GM12878 (cell line): ENCODE measurements around the gene DNAJC27. TPM values are rescaled to one million over a fixed set of nuclear protein-coding genes. Genes with fewer than 3 reads are reported as not detected.

Experiments used
- ATAC-seq: fragments of 200-7000 bp; cut with Tn5 transposase; 3 replicates; pipeline ENCODE4 v1.9.1; 2020; ENCODE audit warnings: mild to moderate bottlenecking, moderate library complexity
- BruUV-seq: library from RNA; stranded (reverse); fragments of 400-500 nt; replicated peaks from 2 replicates; lab custom pipeline; 2021; lab: Mats Ljungman, UMichigan
- CTCF ChIA-PET: fragments of 300-600 bp; sonication (Branson Sonifier 250); formaldehyde crosslinking; extraction: SDS; loops from one replicate; lab custom pipeline; 2021; ENCODE audit warnings: inconsistent platforms; lab: Yijun Ruan, JAX
- POLR2A ChIA-PET: fragments of 350-600 bp; formaldehyde crosslinking; extraction: SDS; loops from one replicate; lab custom pipeline; 2021; ENCODE audit warnings: inconsistent platforms; lab: Charles Lee
- RAD21 ChIA-PET: fragments of 300-600 bp; sonication (Branson Sonifier 250); formaldehyde crosslinking; loops from one replicate; lab custom pipeline; 2023; ENCODE audit warnings: antibody characterized with exemption; ENCODE audit not compliant: unreplicated experiment; lab: Charles Lee
- SMC1A ChIA-PET: fragments of 300-600 bp; sonication (Branson Sonifier 250); formaldehyde crosslinking; loops from one replicate; lab custom pipeline; 2023; ENCODE audit not compliant: unreplicated experiment, uncharacterized antibody; lab: Charles Lee
- DNase-seq: peaks from one replicate; pipeline ENCODE4 v3.0.0-alpha.2; 2011; ENCODE audit warnings: low read depth, low spot score
- FAIRE-seq: peaks from 3 replicates; lab custom pipeline; 2011; peaks lifted over from hg19 to GRCh38; lab: Jason Lieb, UNC
- H2AFZ ChIP-seq: 2 replicates; pipeline ENCODE4 v1.6.0; 2011; ENCODE audit warnings: low read depth, low read length, control low read depth; ENCODE audit not compliant: control insufficient read depth
- H3K27ac ChIP-seq: 2 replicates; pipeline ENCODE4 v1.5.1; 2011; ENCODE audit warnings: control low read depth; ENCODE audit not compliant: control insufficient read depth, insufficient read depth
- H3K27me3 ChIP-seq, 2 experiments: replicated peaks in 1 of 2; 2 replicates each; pipeline versions ENCODE4 v1.6.0 to v1.6.1; 2011; ENCODE audit warnings: low read length in 1 of 2; ENCODE audit not compliant: control insufficient read depth in 2 of 2, insufficient read depth in 2 of 2
- H3K36me3 ChIP-seq, 2 experiments: 2 replicates each; pipeline ENCODE4 v1.5.1; 2011; ENCODE audit warnings: low read length in 1 of 2; ENCODE audit not compliant: control insufficient read depth in 2 of 2, insufficient read depth in 2 of 2
- H3K4me1 ChIP-seq: 2 replicates; pipeline ENCODE4 v1.6.1; 2011; ENCODE audit warnings: mild to moderate bottlenecking, low read length, moderate library complexity, mixed read lengths; ENCODE audit not compliant: control insufficient read depth, insufficient read depth
- H3K4me2 ChIP-seq: 2 replicates; pipeline ENCODE4 v1.6.0; 2011; ENCODE audit warnings: control low read depth; ENCODE audit not compliant: control insufficient read depth, insufficient read depth
- H3K4me3 ChIP-seq: fragments of 200-600 bp; sonication (generic); 2 replicates; pipeline ENCODE4 v1.5.1; 2016
- H3K79me2 ChIP-seq: 2 replicates; pipeline ENCODE4 v1.6.0; 2011; ENCODE audit warnings: low read length; ENCODE audit not compliant: control insufficient read depth, insufficient read depth
- H3K9ac ChIP-seq: 2 replicates; pipeline ENCODE4 v1.8.0; 2011; ENCODE audit warnings: low read length, control low read depth, mixed read lengths; ENCODE audit not compliant: control insufficient read depth, insufficient read depth
- H3K9me3 ChIP-seq: replicated peaks from 3 replicates; pipeline ENCODE4 v1.5.1; 2011; ENCODE audit warnings: mild to moderate bottlenecking, low read length; ENCODE audit not compliant: control insufficient read depth, insufficient read depth
- H4K20me1 ChIP-seq: 2 replicates; pipeline ENCODE4 v1.6.0; 2011; ENCODE audit not compliant: control insufficient read depth, insufficient read depth
- FOXK2 ChIP-seq: fragments of 450-650 bp; IDR thresholded peaks from 2 replicates; pipeline ENCODE4 v1.6.1; 2017; ENCODE audit warnings: mild to moderate bottlenecking, moderate library complexity
- IKZF1 ChIP-seq: fragments of 450-650 bp; conservative IDR thresholded peaks from 2 replicates; pipeline ENCODE4 v1.6.1; 2017; ENCODE audit warnings: antibody characterized with exemption, mild to moderate bottlenecking
- JUND ChIP-seq: IDR thresholded peaks from 2 replicates; pipeline ENCODE4 v1.6.1; 2012; ENCODE audit warnings: low read depth, mild to moderate bottlenecking, low read length, improper control_type of control experiment, moderate library complexity
- MTA3 ChIP-seq: IDR thresholded peaks from 2 replicates; pipeline ENCODE4 v1.6.1; 2012; ENCODE audit warnings: low read length, inconsistent platforms, borderline replicate concordance
- MYC ChIP-seq: IDR thresholded peaks from 2 replicates; pipeline ENCODE4 v1.6.1; 2011; ENCODE audit warnings: mild to moderate bottlenecking, low read length, moderate library complexity, inconsistent platforms; ENCODE audit not compliant: insufficient read depth, insufficient replicate concordance, insufficient read length, severe bottlenecking
- RAD51 ChIP-seq: fragments of 450-650 bp; IDR thresholded peaks from 2 replicates; pipeline ENCODE4 v1.6.1; 2016; ENCODE audit warnings: moderate library complexity, mild to moderate bottlenecking, inconsistent platforms
- RELA ChIP-seq: fragments of 450-650 bp; IDR thresholded peaks from 2 replicates; pipeline ENCODE4 v1.8.0; 2014; ENCODE audit warnings: borderline replicate concordance; ENCODE audit not compliant: partially characterized antibody
- TCF12 ChIP-seq: IDR thresholded peaks from 2 replicates; pipeline ENCODE4 v1.6.1; 2011; ENCODE audit warnings: low read depth, mild to moderate bottlenecking, low read length
- ZNF384 ChIP-seq: IDR thresholded peaks from 2 replicates; pipeline ENCODE4 v1.6.1; 2012; ENCODE audit warnings: low read depth, mild to moderate bottlenecking, low read length, improper control_type of control experiment, borderline replicate concordance
- WGBS: methylation state at CpG from one replicate; pipeline ENCODE4 v1.1.6; 2016; ENCODE audit warnings: low lambda C conversion rate; ENCODE audit not compliant: insufficient replicate concordance, insufficient coverage; ENCODE audit errors: missing lambda C conversion rate; 5-methylcytosine and 5-hydroxymethylcytosine counted together
- in situ Hi-C: fragments of 300-500 bp; cut with MboI; formaldehyde crosslinking; loops from 9 replicates; pipeline ENCODE4 v1.14.3; 2018; ENCODE audit warnings: mixed read lengths
- intact Hi-C: fragments of 100-400 bp; cut with micrococcal nuclease; formaldehyde crosslinking; loops from one replicate; pipeline ENCODE4 v1.14.2; 2022; ENCODE audit not compliant: unreplicated experiment
- polyA plus RNA-seq, 11 experiments: library from polyadenylated mRNA; depleted of rRNA in 4 of 11; unstranded in 6 of 11; stranded (reverse) in 5 of 11; fragments of >200 nt; fragmentation: Nextera tagmentation in 4 of 11; fragmentation: Illumina TruSeq in 1 of 11; extraction: Ambion mirVana in 4 of 11; extraction: Trizol in 1 of 11; gene quantifications; 1 replicate in 1 of 11; 2 replicates in 10 of 11; pipeline versions ENCODE4 v1.2.1 to v1.2.3, GENCODE V29; 2011 to 2016; ENCODE audit warnings: inconsistent platforms in 2 of 11, missing spikeins in 2 of 11, low read depth in 1 of 11
- total RNA-seq, 4 experiments: library from RNA; depleted of rRNA in 3 of 4; stranded (reverse); fragments of >200 nt in 3 of 4; fragmentation: Illumina TruSeq in 1 of 4; extraction: Trizol in 1 of 4; gene quantifications; 2 replicates each; pipeline versions ENCODE4 v1.2.1 to v1.2.3, GENCODE V29; 2013 to 2021
- TF ChIP-seq, protein P1 (sequence below): fragments of 450-650 bp; IDR thresholded peaks from 2 replicates; pipeline ENCODE4 v1.6.1; 2017; ENCODE audit warnings: mild to moderate bottlenecking, low read depth, inconsistent platforms; ENCODE audit not compliant: poor library complexity, severe bottlenecking
- TF ChIP-seq, protein P2 (sequence below): fragments of 450-650 bp; IDR thresholded peaks from 2 replicates; pipeline ENCODE4 v1.6.1; 2016; ENCODE audit warnings: mild to moderate bottlenecking, moderate library complexity, borderline replicate concordance

DNAJC27 gene
- total and polyA plus RNA-seq, 10 of the 15 experiments (the other 5 are each of a cell fraction or from before 2014, with no cell fraction given), result 0.95 to 9.6 (median 3.7) TPM

DNA sequence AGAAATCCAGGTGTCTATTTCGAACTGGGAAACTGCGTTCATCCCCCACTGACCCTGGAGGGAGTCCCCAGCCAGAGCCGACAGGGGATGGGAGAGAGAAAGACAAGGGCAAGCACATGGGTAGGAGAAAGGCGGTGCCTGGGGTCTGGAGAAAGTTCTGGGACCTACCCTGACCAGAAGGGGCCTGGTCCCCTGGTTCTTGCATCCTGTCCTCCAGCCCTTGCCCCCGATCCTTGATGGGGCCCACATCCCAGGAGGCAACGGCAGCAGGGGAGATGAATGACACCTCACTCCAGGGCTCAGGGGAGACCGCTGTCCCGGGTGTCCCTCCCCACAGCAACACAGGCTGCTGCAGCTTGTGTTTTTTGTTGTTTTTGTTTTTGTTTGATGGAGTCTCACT lies 56.6 kb downstream of the DNAJC27 start:
- Histone ChIP-seq H3K27me3 (no peaks in the 10 kb centered on the region), H3K36me3 (peaks cover 1 to 6% of the 10 kb centered on the region in 2 experiments; a peak in 3 of 4 replicates), H2AFZ (no peak overlapping the region), H3K27ac (no peak overlapping the region), H3K9me3 (peaks cover 3% of the 10 kb centered on the region; the same call in 2 of the 3 replicates), H3K4me3 (no peak overlapping the region), H3K4me1 (peaks cover 23% of the 10 kb centered on the region), H4K20me1 (peaks cover 7% of the 10 kb centered on the region; the same call in 1 of the 2 replicates), H3K9ac (no peak overlapping the region), H3K79me2 (peaks cover 47% of the 10 kb centered on the region), H3K4me2 (no peak overlapping the region)
- TF ChIP-seq RELA (no peak), IKZF1 (no peak), MTA3 (no peak), FOXK2 (no peak)
- DNase-seq (no peak), FAIRE-seq (no peak), ATAC-seq (no peak)
- WGBS, result 94% methylated on average over 8 of the region's 8 CpGs
- ChIA-PET SMC1A (no interaction called here), CTCF (interaction anchor here (0.6 kb wide), 1 partner anchor 124 kb away, joined by 3 read pairs; no protein-coding TSS in a partner anchor), POLR2A (no interaction called here), RAD21 (no interaction called here)
- in situ Hi-C loops (no loop called here), intact Hi-C loops (no loop called here)
- BruUV-seq, result no TSS peak

DNA sequence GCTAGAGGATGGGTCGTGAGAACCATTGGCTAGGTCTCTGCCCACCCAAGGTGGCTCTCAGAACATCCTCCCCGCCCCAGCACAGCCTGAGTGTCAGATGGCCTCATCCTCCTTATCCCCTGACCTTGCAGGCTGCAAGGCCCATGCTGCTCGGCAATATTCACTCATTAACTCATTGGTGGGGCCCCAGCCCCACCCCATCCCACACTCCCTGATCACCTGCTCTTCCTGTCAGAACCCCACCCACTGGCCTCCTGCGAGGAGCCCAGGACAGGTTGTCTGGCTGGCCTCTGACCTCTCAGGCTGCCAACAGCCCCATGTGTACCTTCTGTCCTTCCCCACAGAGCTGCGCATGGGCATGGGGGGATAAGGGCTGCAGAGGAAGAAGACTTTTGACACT lies 57.0 kb downstream of the DNAJC27 start:
- Histone ChIP-seq H3K4me2 (peak overlapping the region; percentile 22; the same call in 1 of the 2 replicates), H3K4me3 (no peak overlapping the region; the same call in 1 of the 2 replicates), H3K27ac (no peak overlapping the region), H2AFZ (no peak overlapping the region), H4K20me1 (peaks cover 7% of the 10 kb centered on the region; the same call in 1 of the 2 replicates), H3K36me3 (peaks cover 1 to 6% of the 10 kb centered on the region in 2 experiments; a peak in 3 of 4 replicates), H3K79me2 (peaks cover 47% of the 10 kb centered on the region), H3K4me1 (peaks cover 23% of the 10 kb centered on the region), H3K27me3 (no peaks in the 10 kb centered on the region), H3K9ac (no peak overlapping the region), H3K9me3 (peaks cover 4% of the 10 kb centered on the region; the same call in 2 of the 3 replicates)
- 71% methylated on average over 5 of the region's 5 CpGs for WGBS
- POLR2A ChIA-PET, result no interaction called here
- no peak for DNase-seq
- RAD21 ChIA-PET, result no interaction called here
- BruUV-seq, result no TSS peak
- intact Hi-C loops (no loop called here), in situ Hi-C loops (no loop called here)
- CTCF ChIA-PET, result no interaction called here
- no peak for ATAC-seq
- no peak for FAIRE-seq
- SMC1A ChIA-PET, result no interaction called here
- TF ChIP-seq TCF12 (no peak), JUND (no peak), RAD51 (no peak), MYC (no peak), ZNF384 (no peak)
- TF ChIP-seq, protein P1, sequence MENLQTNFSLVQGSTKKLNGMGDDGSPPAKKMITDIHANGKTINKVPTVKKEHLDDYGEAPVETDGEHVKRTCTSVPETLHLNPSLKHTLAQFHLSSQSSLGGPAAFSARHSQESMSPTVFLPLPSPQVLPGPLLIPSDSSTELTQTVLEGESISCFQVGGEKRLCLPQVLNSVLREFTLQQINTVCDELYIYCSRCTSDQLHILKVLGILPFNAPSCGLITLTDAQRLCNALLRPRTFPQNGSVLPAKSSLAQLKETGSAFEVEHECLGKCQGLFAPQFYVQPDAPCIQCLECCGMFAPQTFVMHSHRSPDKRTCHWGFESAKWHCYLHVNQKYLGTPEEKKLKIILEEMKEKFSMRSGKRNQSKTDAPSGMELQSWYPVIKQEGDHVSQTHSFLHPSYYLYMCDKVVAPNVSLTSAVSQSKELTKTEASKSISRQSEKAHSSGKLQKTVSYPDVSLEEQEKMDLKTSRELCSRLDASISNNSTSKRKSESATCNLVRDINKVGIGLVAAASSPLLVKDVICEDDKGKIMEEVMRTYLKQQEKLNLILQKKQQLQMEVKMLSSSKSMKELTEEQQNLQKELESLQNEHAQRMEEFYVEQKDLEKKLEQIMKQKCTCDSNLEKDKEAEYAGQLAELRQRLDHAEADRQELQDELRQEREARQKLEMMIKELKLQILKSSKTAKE, result no peak
- TF ChIP-seq, protein P2, sequence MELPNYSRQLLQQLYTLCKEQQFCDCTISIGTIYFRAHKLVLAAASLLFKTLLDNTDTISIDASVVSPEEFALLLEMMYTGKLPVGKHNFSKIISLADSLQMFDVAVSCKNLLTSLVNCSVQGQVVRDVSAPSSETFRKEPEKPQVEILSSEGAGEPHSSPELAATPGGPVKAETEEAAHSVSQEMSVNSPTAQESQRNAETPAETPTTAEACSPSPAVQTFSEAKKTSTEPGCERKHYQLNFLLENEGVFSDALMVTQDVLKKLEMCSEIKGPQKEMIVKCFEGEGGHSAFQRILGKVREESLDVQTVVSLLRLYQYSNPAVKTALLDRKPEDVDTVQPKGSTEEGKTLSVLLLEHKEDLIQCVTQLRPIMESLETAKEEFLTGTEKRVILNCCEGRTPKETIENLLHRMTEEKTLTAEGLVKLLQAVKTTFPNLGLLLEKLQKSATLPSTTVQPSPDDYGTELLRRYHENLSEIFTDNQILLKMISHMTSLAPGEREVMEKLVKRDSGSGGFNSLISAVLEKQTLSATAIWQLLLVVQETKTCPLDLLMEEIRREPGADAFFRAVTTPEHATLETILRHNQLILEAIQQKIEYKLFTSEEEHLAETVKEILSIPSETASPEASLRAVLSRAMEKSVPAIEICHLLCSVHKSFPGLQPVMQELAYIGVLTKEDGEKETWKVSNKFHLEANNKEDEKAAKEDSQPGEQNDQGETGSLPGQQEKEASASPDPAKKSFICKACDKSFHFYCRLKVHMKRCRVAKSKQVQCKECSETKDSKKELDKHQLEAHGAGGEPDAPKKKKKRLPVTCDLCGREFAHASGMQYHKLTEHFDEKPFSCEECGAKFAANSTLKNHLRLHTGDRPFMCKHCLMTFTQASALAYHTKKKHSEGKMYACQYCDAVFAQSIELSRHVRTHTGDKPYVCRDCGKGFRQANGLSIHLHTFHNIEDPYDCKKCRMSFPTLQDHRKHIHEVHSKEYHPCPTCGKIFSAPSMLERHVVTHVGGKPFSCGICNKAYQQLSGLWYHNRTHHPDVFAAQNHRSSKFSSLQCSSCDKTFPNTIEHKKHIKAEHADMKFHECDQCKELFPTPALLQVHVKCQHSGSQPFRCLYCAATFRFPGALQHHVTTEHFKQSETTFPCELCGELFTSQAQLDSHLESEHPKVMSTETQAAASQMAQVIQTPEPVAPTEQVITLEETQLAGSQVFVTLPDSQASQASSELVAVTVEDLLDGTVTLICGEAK, result no peak
